ENCODE data around the gene CAMK2D. TPM values are rescaled to one million over a fixed set of nuclear protein-coding genes. Genes with fewer than 3 reads are reported as not detected.

CAMK2D gene
- total RNA-seq, 1 experiment from 2014 or later, result 15.4 TPM

DNA sequence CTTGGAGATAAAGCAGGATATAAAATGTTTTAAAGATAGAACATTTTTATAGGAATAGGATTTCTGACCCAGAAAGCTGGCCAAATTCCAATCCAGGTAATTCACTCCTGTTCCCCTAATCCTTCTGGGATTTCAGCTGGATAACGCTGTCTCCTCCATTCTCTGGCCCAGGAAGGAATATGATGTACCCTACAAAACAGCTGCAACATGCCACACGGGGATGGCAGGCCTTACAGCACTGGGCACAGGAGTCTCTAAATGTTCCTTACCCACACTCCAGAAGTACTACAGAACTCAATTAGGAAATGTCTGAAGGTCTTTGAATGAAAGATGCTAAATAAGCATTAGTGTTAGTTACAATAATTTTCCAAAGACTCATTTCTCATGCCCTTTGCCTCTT, 15.8 kb downstream of the CAMK2D start:
- Histone ChIP-seq H3K9me3 (ENCODE audit: low read length) (no peaks in the 10 kb centered on the region), H2AFZ (ENCODE audit: low read length) (no peak overlapping the region), H3K27me3 (ENCODE audit: low read length) (no peaks in the 10 kb centered on the region), H4K20me1 (ENCODE audit: low read length) (no peaks in the 10 kb centered on the region), H3K9me2 (replicated peaks; ENCODE audit: low read length) (no peaks in the 10 kb centered on the region), H3F3A (ENCODE audit: low read length, unreplicated experiment) (no peaks in the 10 kb centered on the region), H3K4me1 (ENCODE audit: insufficient read depth, low read length) (no peaks in the 10 kb centered on the region), H3K79me2 (ENCODE audit: low read length) (no peaks in the 10 kb centered on the region), H3K4me3 (ENCODE audit: low read length) (no peak overlapping the region), H3K4me2 (ENCODE audit: low read length) (no peak overlapping the region), H3K9ac (ENCODE audit: low read length) (no peak overlapping the region), H3K27ac (ENCODE audit: low read length) (no peak overlapping the region), H3K36me3 (ENCODE audit: low read depth, low read length) (no peaks in the 10 kb centered on the region)
- ATAC-seq (no peak), DNase-seq (no peak)
- intact Hi-C loops (cut with micrococcal nuclease), result no loop called here
- TF ChIP-seq EZH2phosphoT487 (IDR thresholded peaks at IDR 0.05; ENCODE audit: borderline replicate concordance, low read length) (no peak), EZH2 (IDR thresholded peaks at IDR 0.05; ENCODE audit: low read length, unreplicated experiment) (no peak)
- CTCF ChIA-PET, result no interaction called here
- POLR2A ChIA-PET (ENCODE audit: unreplicated experiment), result no interaction called here
- BruUV-seq (replicated peaks), result no TSS peak

DNA sequence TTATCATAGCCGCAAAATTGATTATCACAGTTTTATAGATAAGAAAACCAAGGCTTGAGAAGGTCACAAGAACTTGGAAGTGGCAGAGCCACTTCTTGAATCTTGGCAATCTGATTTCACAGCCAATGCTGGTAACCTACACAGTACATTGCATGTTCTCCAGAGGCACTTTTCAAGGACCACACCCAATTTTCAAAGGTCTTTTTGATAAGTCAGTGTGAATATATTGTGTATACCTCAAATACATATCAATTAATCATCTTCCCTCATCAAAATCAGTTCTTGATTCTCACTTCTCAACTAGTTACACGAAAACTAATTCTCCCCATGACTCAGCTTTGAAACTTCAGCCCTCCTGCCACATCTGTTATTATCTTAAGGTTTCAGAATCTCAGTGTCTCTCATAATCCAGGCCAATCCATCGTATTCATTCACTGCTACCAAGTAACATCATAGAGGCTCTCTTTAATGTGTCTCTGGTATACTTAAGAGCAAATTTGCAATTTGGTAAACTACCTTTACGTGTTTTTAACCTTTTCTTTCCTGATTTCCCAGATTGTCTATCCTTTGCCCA, 16.8 kb downstream of the CAMK2D start:
- Histone ChIP-seq H3K4me3 (ENCODE audit: low read length) (no peak overlapping the region), H4K20me1 (ENCODE audit: low read length) (no peaks in the 10 kb centered on the region), H2AFZ (ENCODE audit: low read length) (no peak overlapping the region), H3K36me3 (ENCODE audit: low read depth, low read length) (no peaks in the 10 kb centered on the region), H3K27me3 (ENCODE audit: low read length) (no peaks in the 10 kb centered on the region), H3K27ac (ENCODE audit: low read length) (no peak overlapping the region), H3F3A (ENCODE audit: low read length, unreplicated experiment) (no peaks in the 10 kb centered on the region), H3K9me2 (replicated peaks; ENCODE audit: low read length) (no peaks in the 10 kb centered on the region), H3K9ac (ENCODE audit: low read length) (no peak overlapping the region), H3K4me2 (ENCODE audit: low read length) (no peak overlapping the region), H3K9me3 (ENCODE audit: low read length) (no peaks in the 10 kb centered on the region), H3K4me1 (ENCODE audit: insufficient read depth, low read length) (no peaks in the 10 kb centered on the region), H3K79me2 (ENCODE audit: low read length) (no peaks in the 10 kb centered on the region)
- TF ChIP-seq EZH2 (IDR thresholded peaks at IDR 0.05; ENCODE audit: low read length, unreplicated experiment) (no peak), EZH2phosphoT487 (IDR thresholded peaks at IDR 0.05; ENCODE audit: borderline replicate concordance, low read length) (no peak)
- TF ChIP-seq, protein P1, sequence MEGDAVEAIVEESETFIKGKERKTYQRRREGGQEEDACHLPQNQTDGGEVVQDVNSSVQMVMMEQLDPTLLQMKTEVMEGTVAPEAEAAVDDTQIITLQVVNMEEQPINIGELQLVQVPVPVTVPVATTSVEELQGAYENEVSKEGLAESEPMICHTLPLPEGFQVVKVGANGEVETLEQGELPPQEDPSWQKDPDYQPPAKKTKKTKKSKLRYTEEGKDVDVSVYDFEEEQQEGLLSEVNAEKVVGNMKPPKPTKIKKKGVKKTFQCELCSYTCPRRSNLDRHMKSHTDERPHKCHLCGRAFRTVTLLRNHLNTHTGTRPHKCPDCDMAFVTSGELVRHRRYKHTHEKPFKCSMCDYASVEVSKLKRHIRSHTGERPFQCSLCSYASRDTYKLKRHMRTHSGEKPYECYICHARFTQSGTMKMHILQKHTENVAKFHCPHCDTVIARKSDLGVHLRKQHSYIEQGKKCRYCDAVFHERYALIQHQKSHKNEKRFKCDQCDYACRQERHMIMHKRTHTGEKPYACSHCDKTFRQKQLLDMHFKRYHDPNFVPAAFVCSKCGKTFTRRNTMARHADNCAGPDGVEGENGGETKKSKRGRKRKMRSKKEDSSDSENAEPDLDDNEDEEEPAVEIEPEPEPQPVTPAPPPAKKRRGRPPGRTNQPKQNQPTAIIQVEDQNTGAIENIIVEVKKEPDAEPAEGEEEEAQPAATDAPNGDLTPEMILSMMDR (conservative IDR thresholded peaks at IDR 0.05; ENCODE audit: low read depth, low read length), result no peak
- no TSS peak for BruUV-seq (replicated peaks)
- ChIA-PET POLR2A (ENCODE audit: unreplicated experiment) (no interaction called here), CTCF (no interaction called here)
- DNase-seq (no peak), ATAC-seq (no peak)
- intact Hi-C loops (cut with micrococcal nuclease), result no loop called here

DNA sequence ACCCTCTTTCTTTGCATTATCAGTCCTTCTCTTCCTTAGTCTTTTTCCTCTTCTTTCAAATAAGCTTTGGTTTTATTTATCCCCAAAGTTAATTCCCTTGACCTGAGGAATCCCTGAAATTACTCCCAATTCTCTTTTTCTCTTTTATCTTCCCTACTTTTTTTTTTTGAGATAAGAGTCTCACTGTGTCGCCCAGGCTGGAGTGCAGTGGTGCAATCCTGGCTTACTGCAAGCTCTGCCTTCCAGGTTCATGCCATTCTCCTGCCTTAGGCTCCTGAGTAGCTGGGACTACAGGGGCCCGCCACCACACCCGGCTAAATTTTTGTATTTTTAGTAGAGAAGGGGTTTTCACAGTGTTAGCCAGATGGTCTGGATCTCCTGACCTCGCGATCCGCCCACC, 17.8 kb downstream of the CAMK2D start:
- H3K36me3 ChIP-seq (ENCODE audit: low read depth, low read length), result no peaks in the 10 kb centered on the region
- CTCF ChIA-PET, result no interaction called here
- no TSS peak for BruUV-seq (replicated peaks)
- H3K27ac ChIP-seq (ENCODE audit: low read length), result no peak overlapping the region
- no peak for DNase-seq
- no peak for TF ChIP-seq EZH2phosphoT487 (IDR thresholded peaks at IDR 0.05; ENCODE audit: borderline replicate concordance, low read length)
- TF ChIP-seq EZH2 (IDR thresholded peaks at IDR 0.05; ENCODE audit: low read length, unreplicated experiment), result no peak
- TF ChIP-seq, protein P1 (conservative IDR thresholded peaks at IDR 0.05; ENCODE audit: low read depth, low read length), result no peak
- H3K4me2 ChIP-seq (ENCODE audit: low read length), result no peak overlapping the region
- H3K4me3 ChIP-seq (ENCODE audit: low read length), result no peak overlapping the region
- H4K20me1 ChIP-seq (ENCODE audit: low read length), result no peaks in the 10 kb centered on the region
- H2AFZ ChIP-seq (ENCODE audit: low read length), result no peak overlapping the region
- no peaks in the 10 kb centered on the region for H3K4me1 ChIP-seq (ENCODE audit: insufficient read depth, low read length)
- intact Hi-C loops (cut with micrococcal nuclease), result no loop called here
- no peaks in the 10 kb centered on the region for H3K9me2 ChIP-seq (replicated peaks; ENCODE audit: low read length)
- H3K79me2 ChIP-seq (ENCODE audit: low read length), result no peaks in the 10 kb centered on the region
- H3K9me3 ChIP-seq (ENCODE audit: low read length), result no peaks in the 10 kb centered on the region
- POLR2A ChIA-PET (ENCODE audit: unreplicated experiment), result no interaction called here
- H3K9ac ChIP-seq (ENCODE audit: low read length), result no peak overlapping the region
- no peaks in the 10 kb centered on the region for H3F3A ChIP-seq (ENCODE audit: low read length, unreplicated experiment)
- no peak for ATAC-seq
- no peaks in the 10 kb centered on the region for H3K27me3 ChIP-seq (ENCODE audit: low read length)
